ENCODE measurements around the gene ME3.

The ME3 gene

GRCh38 chr11:86580535-86580934, 91.9 kb downstream of the ME3 start:
- in situ Hi-C loops (cut with HindIII; ENCODE audit: low sequenced_read_pairs): no loop called here
- DNase-seq (ENCODE audit: low read depth): no peak
- no peak for TF ChIP-seq CTCF (IDR thresholded peaks at IDR 0.05; ENCODE audit: low read depth, low read length, missing control alignments)
- H3K4me3 ChIP-seq (ENCODE audit: low read depth, low read length): no peak overlapping the region

DNA sequence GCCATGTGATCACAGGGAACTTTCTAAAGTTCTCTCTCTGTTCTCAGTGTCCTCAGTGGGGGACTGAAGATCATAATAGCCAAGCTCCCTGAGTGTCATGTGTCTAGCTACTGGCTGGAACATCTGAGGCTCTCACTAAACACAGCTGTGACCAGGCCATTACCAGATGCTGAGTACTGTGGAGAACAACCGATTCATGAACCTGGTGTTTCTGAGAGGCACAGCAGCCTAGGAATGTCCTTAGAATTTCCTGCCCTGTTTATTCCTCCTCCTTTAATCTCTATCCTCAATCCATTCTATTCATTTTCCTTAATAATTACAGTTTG, 93.0 kb downstream of the ME3 start:
- no peak for DNase-seq (ENCODE audit: low read depth)
- H3K4me3 ChIP-seq (ENCODE audit: low read depth, low read length): no peak overlapping the region
- TF ChIP-seq CTCF (IDR thresholded peaks at IDR 0.05; ENCODE audit: low read depth, low read length, missing control alignments): no peak
- in situ Hi-C loops (cut with HindIII; ENCODE audit: low sequenced_read_pairs): no loop called here

DNA sequence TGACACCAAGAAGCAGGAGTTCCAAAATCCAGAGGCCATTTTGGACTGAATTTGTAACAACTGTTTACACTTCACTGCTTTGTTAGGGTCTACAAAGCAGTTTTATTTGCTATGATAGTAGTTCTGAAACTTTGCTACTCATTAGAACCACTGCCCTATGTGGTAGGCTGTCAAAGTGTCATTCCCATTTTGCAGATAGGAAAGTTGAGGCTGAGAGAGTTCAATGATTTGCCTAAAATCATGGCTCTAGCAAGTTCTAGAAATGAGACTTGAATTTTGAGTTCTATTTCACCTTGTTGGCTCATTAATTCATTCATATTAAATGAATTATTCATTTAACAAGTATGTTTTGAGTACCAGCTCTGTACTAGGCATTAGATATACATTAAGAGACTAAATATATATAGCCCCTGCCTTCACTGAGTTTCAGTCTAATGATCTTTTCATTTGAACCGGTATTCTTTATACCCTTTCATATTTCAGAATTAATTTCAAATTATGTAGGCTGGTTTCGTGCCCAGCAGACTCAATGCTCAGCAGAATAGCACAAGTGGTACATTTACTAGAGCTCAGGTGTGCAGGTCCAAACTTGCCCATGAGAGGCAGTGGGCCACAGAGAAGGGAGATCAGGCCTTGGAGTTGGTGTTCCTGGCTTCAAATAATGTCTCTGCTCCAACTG, 93.5 kb downstream of the ME3 start:
- DNase-seq (ENCODE audit: low read depth): no peak
- TF ChIP-seq CTCF (IDR thresholded peaks at IDR 0.05; ENCODE audit: low read depth, low read length, missing control alignments): no peak
- H3K4me3 ChIP-seq (ENCODE audit: low read depth, low read length): no peak overlapping the region
- in situ Hi-C loops (cut with HindIII; ENCODE audit: low sequenced_read_pairs): no loop called here

- TF ChIP-seq CTCF (IDR thresholded peaks at IDR 0.05; ENCODE audit: low read depth, low read length, missing control alignments): no peak
- H3K4me3 ChIP-seq (ENCODE audit: low read depth, low read length): no peak overlapping the region
- in situ Hi-C loops (cut with HindIII; ENCODE audit: low sequenced_read_pairs): no loop called here
- DNase-seq (ENCODE audit: low read depth): peak; percentile 83
Measured at GRCh38 chr11:86577644-86578636, 94.5 kb downstream of the ME3 start.

GRCh38 chr11:86576946-86577624, 95.3 kb downstream of the ME3 start:
- no peak for TF ChIP-seq CTCF (IDR thresholded peaks at IDR 0.05; ENCODE audit: low read depth, low read length, missing control alignments)
- in situ Hi-C loops (cut with HindIII; ENCODE audit: low sequenced_read_pairs): no loop called here
- no peak for DNase-seq (ENCODE audit: low read depth)
- no peak overlapping the region for H3K4me3 ChIP-seq (ENCODE audit: low read depth, low read length)

GRCh38 chr11:86575927-86576326, 96.5 kb downstream of the ME3 start:
- no peak for DNase-seq (ENCODE audit: low read depth)
- in situ Hi-C loops (cut with HindIII; ENCODE audit: low sequenced_read_pairs): no loop called here
- no peak for TF ChIP-seq CTCF (IDR thresholded peaks at IDR 0.05; ENCODE audit: low read depth, low read length, missing control alignments)

More at GRCh38 chr11:86575927-86576326, 96.5 kb downstream of the ME3 start:
- no peak overlapping the region for H3K4me3 ChIP-seq (ENCODE audit: low read depth, low read length)

All from astrocyte of the cerebellum (primary cell).